ENCODE results near the gene ACOT7. TPM values are rescaled to one million over a fixed set of nuclear protein-coding genes. Genes with fewer than 3 reads are reported as not detected.
"Not testable (repeated sequence)": the region's sequence is repeated elsewhere in the genome, so short reads cannot be mapped to it uniquely, and the experiment has no call there.

The ACOT7 gene
- total RNA-seq, 1 experiment from 2014 or later, result 36.2 TPM

DNA sequence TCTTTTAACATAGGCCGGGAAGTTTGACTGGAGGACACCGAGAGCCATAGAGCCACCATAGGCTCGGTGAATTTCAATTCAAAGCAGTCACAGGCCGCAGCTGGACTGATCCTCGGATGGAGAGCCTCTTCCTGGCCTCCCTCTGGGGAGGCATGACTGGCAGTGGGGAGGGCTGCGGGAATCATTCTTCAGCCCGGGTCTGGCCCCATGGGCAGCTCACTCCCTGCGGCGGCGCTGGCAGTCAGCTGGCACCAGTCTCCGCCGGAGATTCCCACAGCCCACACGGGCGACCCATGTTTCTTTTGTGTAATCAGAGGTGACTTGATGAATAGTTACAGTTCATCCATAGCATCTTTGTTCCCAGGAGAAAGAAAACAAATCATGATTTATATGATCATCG, 41.6 kb upstream of the ACOT7 start:
- intact Hi-C loops (cut with micrococcal nuclease; ENCODE audit: unreplicated experiment), result loop anchor here (5.0 kb wide), 1 partner anchor 188 kb away; no protein-coding TSS in a partner anchor
- no peak overlapping the region for H3K27ac Mint-ChIP-seq (ENCODE audit: unreplicated experiment)
- CTCF ChIA-PET, result interaction anchor here (0.6 kb wide), 2 partner anchors 9 to 230 kb away, joined by 3 read pairs; no protein-coding TSS in a partner anchor
- no peak for DNase-seq
- no peaks in the 10 kb centered on the region for H3K36me3 Mint-ChIP-seq (ENCODE audit: insufficient read depth, unreplicated experiment)
- BruUV-seq (replicated peaks), result no TSS peak
- peaks cover 57% of the 10 kb centered on the region for H3K27me3 Mint-ChIP-seq (ENCODE audit: unreplicated experiment)
- H3K4me3 Mint-ChIP-seq (ENCODE audit: low read depth, unreplicated experiment), result no peak overlapping the region
- no peaks in the 10 kb centered on the region for H3K4me1 Mint-ChIP-seq (ENCODE audit: low read depth, unreplicated experiment)
- TF ChIP-seq, protein P1, sequence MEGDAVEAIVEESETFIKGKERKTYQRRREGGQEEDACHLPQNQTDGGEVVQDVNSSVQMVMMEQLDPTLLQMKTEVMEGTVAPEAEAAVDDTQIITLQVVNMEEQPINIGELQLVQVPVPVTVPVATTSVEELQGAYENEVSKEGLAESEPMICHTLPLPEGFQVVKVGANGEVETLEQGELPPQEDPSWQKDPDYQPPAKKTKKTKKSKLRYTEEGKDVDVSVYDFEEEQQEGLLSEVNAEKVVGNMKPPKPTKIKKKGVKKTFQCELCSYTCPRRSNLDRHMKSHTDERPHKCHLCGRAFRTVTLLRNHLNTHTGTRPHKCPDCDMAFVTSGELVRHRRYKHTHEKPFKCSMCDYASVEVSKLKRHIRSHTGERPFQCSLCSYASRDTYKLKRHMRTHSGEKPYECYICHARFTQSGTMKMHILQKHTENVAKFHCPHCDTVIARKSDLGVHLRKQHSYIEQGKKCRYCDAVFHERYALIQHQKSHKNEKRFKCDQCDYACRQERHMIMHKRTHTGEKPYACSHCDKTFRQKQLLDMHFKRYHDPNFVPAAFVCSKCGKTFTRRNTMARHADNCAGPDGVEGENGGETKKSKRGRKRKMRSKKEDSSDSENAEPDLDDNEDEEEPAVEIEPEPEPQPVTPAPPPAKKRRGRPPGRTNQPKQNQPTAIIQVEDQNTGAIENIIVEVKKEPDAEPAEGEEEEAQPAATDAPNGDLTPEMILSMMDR (IDR thresholded peaks at IDR 0.05; ENCODE audit: unreplicated experiment), result no peak
- no peaks in the 10 kb centered on the region for H3K9me3 Mint-ChIP-seq (ENCODE audit: low read depth, unreplicated experiment)

DNA sequence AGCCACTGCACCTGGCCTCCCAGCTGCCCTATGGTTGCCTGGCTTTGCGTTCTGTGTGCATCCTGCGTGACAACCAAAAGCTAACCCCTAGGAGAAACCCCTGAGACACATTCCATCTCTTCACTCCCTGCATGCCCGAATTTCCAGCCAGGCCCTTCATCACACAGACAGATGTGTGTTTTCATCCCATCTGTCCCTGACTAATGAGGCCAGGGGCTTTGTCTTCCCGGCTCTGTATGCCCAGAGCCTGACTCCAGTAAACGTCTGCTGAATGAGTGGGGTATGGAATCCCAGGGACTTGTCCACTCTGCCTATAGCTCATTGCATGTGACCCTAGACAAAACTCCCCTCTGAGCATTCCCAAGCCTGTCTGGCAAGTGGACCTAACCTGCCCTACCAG, 40.6 kb upstream of the ACOT7 start:
- CTCF ChIA-PET, result no interaction called here

DNA sequence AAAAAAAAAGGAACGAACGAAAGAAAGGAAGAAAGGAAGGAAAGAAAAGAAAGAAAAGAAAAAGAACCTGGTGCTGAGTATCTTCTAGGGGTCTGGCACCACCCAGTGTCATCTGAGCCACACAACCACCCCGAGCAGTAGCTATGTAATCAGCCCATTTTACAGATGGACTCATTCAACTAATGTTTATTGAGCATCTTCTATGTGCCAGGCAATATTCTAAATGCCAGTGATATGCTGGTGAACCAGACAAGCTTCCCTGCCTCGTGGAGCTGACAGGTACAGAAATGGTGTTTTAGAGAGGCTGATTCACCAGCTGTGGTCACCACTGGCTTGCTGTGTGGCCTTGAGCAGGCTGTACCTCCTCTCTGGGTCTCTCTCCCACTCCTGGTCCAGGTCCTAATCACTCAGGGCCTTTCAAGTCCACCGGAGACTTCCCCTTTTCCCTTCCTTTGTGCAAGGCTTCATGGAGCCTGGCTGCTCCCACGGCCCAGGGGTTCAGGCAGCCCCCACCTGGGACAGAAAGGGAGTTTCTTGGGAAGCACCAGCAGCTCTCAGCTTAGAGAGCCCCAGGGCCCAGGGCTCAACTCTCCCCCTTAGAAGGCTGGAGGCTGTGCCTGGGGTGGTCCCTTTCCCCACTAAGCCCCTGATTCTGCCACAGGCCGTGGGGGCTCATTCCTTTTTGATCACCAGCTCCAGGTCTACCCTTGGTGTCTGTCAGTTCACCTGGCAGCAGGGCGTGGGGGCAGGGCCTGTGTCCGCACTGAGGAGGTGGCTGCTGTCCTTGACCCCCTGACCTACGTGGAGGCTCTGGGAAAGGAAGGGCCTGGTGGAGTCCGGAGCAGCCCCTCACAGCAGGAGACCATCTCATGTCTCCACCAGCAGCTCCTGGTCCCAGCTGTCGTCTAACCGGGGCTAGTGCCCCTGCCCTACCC, 38.3 kb upstream of the ACOT7 start:
- H3K4me1 Mint-ChIP-seq (ENCODE audit: low read depth, unreplicated experiment); H3K36me3 Mint-ChIP-seq (ENCODE audit: insufficient read depth, unreplicated experiment); intact Hi-C loops (cut with micrococcal nuclease; ENCODE audit: unreplicated experiment); H3K9me3 Mint-ChIP-seq (ENCODE audit: low read depth, unreplicated experiment); H3K27ac Mint-ChIP-seq (ENCODE audit: unreplicated experiment); BruUV-seq (replicated peaks); DNase-seq; H3K4me3 Mint-ChIP-seq (ENCODE audit: low read depth, unreplicated experiment): not testable (repeated sequence)
- CTCF ChIA-PET, result interaction anchor here (0.7 kb wide), 1 partner anchor 10 kb away, joined by 5 read pairs; no protein-coding TSS in a partner anchor
- H3K27me3 Mint-ChIP-seq (ENCODE audit: unreplicated experiment), result peaks cover 38% of the 10 kb centered on the region

More for the DNA sequence above, 40.6 kb upstream of the ACOT7 start:
- BruUV-seq (replicated peaks), result no TSS peak
- TF ChIP-seq, protein P1 (IDR thresholded peaks at IDR 0.05; ENCODE audit: unreplicated experiment), result no peak
- intact Hi-C loops (cut with micrococcal nuclease; ENCODE audit: unreplicated experiment), result no loop called here
- DNase-seq, result no peak
- Mint-ChIP-seq H3K27me3 (ENCODE audit: unreplicated experiment) (peaks cover 51% of the 10 kb centered on the region), H3K4me3 (ENCODE audit: low read depth, unreplicated experiment) (no peak overlapping the region), H3K4me1 (ENCODE audit: low read depth, unreplicated experiment) (no peaks in the 10 kb centered on the region), H3K36me3 (ENCODE audit: insufficient read depth, unreplicated experiment) (no peaks in the 10 kb centered on the region), H3K27ac (ENCODE audit: unreplicated experiment) (no peak overlapping the region), H3K9me3 (ENCODE audit: low read depth, unreplicated experiment) (no peaks in the 10 kb centered on the region)

DNA sequence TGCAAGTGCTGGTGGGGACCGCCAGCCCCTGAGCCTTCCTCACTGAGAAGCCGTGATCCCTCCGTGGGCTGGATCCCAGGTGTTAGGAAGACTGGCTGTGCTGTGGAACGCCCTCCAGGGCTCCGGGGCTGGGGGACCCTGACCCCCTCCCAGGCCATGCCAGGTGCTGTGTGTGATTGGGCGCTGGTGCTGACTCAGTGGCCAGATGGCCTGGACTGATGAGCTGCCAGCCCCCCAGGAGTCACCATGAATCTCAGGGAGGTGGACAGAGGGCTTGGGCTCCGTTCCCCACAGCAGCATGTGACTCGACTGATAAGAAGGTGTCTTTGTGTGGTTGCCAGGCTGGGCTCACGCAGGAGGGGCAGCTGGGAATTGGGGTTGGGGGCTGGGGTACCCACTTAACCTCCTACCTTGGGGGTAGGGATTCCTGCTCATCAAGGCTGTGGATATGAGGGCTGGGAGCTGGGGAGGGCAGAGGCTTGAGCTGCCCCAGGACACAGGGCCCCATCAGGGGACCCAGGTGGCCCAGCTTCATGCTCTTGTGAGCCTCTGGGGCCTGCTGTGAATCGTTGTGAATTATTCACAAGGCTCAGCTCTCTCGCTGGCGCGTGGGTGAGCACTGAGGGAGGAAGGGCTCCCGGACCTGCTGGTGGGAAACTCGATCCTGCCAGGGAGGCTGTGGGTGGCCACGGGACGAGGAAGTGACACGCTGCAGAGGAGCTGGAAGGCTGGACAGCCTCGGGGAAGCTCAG, 36.3 kb upstream of the ACOT7 start:
- CTCF ChIA-PET, result interaction anchor here (0.5 kb wide), 1 partner anchor 21 kb away, joined by 12 read pairs; no protein-coding TSS in a partner anchor
- intact Hi-C loops (cut with micrococcal nuclease; ENCODE audit: unreplicated experiment); DNase-seq; H3K27ac Mint-ChIP-seq (ENCODE audit: unreplicated experiment); H3K4me3 Mint-ChIP-seq (ENCODE audit: low read depth, unreplicated experiment); H3K9me3 Mint-ChIP-seq (ENCODE audit: low read depth, unreplicated experiment); BruUV-seq (replicated peaks); H3K36me3 Mint-ChIP-seq (ENCODE audit: insufficient read depth, unreplicated experiment); H3K4me1 Mint-ChIP-seq (ENCODE audit: low read depth, unreplicated experiment): not testable (repeated sequence)
- peaks cover 33% of the 10 kb centered on the region for H3K27me3 Mint-ChIP-seq (ENCODE audit: unreplicated experiment)

DNA sequence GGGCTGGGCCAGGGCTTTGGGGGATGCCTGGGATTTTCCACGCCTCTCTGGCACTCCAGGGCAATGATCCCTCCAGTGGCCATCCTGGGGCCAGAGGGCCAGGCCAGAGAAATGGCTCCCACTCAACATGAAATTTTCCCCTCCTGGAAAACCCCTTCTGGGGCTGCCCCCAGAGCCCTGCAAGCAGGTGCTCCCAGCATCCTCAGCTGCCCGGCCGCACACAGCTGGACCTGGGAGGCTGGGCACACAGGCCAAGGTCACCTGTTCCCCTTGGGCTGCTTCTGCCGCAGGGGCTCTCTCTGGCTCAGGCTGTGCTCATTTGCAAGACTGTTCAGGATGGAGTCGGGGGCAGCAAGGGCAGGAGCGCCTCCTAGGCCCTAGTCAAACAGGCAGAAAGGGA, 34.9 kb upstream of the ACOT7 start:
- CTCF ChIA-PET; DNase-seq; H3K27ac Mint-ChIP-seq (ENCODE audit: unreplicated experiment); H3K4me3 Mint-ChIP-seq (ENCODE audit: low read depth, unreplicated experiment); H3K9me3 Mint-ChIP-seq (ENCODE audit: low read depth, unreplicated experiment); H3K36me3 Mint-ChIP-seq (ENCODE audit: insufficient read depth, unreplicated experiment); intact Hi-C loops (cut with micrococcal nuclease; ENCODE audit: unreplicated experiment); BruUV-seq (replicated peaks); H3K4me1 Mint-ChIP-seq (ENCODE audit: low read depth, unreplicated experiment): not testable (repeated sequence)
- peaks cover 32% of the 10 kb centered on the region for H3K27me3 Mint-ChIP-seq (ENCODE audit: unreplicated experiment)
